Bronchial epithelial cell (primary cell): Measurements from ENCODE around the gene STAC3. TPM values are rescaled to one million over a fixed set of nuclear protein-coding genes. Genes with fewer than 3 reads are reported as not detected.

ENCODE experiments used
- DNase-seq: peaks from one replicate; pipeline ENCODE4 v3.0.0-alpha.2; 2010; ENCODE audit warnings: low read depth
- FAIRE-seq: peaks from 2 replicates; lab custom pipeline; 2011; peaks lifted over from hg19 to GRCh38; lab: Jason Lieb, UNC
- H3K27me3 ChIP-seq: 2 replicates; pipeline ENCODE4 v1.5.1; 2011; ENCODE audit warnings: low read length; ENCODE audit not compliant: control insufficient read depth, insufficient read depth
- H3K36me3 ChIP-seq: 2 replicates; pipeline ENCODE4 v1.5.1; 2011; ENCODE audit warnings: low read length; ENCODE audit not compliant: control insufficient read depth, insufficient read depth
- H3K4me3 ChIP-seq: 2 replicates; pipeline ENCODE4 v1.5.1; 2011; ENCODE audit warnings: mild to moderate bottlenecking, low read depth, low read length, control low read depth
- CTCF ChIP-seq: IDR thresholded peaks from 2 replicates; pipeline ENCODE4 v1.5.1; 2011; ENCODE audit warnings: mild to moderate bottlenecking, moderate library complexity, low read length, control low read depth, inconsistent platforms; ENCODE audit not compliant: insufficient read depth, severe bottlenecking
- total RNA-seq: library from RNA; depleted of rRNA; stranded (reverse); fragments of >200 nt; gene quantifications from 2 replicates; pipeline ENCODE4 v1.2.1, GENCODE V29; 2014

Gene STAC3
- total RNA-seq, 1 donor from 2014 or later = 0.26 TPM

GRCh38 chr12:57235017-57235727 lies 15.8 kb downstream of the STAC3 start:
- Histone ChIP-seq H3K27me3 (no peaks in the 10 kb centered on the region), H3K4me3 (no peak overlapping the region), H3K36me3 (peaks cover 38% of the 10 kb centered on the region)
- no peak for TF ChIP-seq CTCF
- no peak for FAIRE-seq
- DNase-seq = no peak

GRCh38 chr12:57234571-57235016 lies 16.4 kb downstream of the STAC3 start:
- no peak overlapping the region for H3K4me3 ChIP-seq
- no peak for FAIRE-seq
- no peak for TF ChIP-seq CTCF

GRCh38 chr12:57234233-57234570 lies 16.8 kb downstream of the STAC3 start:
- H3K36me3 ChIP-seq = peaks cover 38% of the 10 kb centered on the region
- FAIRE-seq (no peak), DNase-seq (no peak)
- H3K27me3 ChIP-seq = no peaks in the 10 kb centered on the region
- no peak overlapping the region for H3K4me3 ChIP-seq
- no peak for TF ChIP-seq CTCF

More at GRCh38 chr12:57234571-57235016, 16.4 kb downstream of the STAC3 start:
- DNase-seq = no peak
- Histone ChIP-seq H3K27me3 (no peaks in the 10 kb centered on the region), H3K36me3 (peaks cover 38% of the 10 kb centered on the region)

GRCh38 chr12:57233357-57234232 lies 17.4 kb downstream of the STAC3 start:
- no peak for TF ChIP-seq CTCF
- DNase-seq = no peak

GRCh38 chr12:57232156-57232756 lies 18.7 kb downstream of the STAC3 start:
- FAIRE-seq (no peak), DNase-seq (no peak)
- no peak for TF ChIP-seq CTCF

More at GRCh38 chr12:57233357-57234232, 17.4 kb downstream of the STAC3 start:
- Histone ChIP-seq H3K4me3 (no peak overlapping the region), H3K36me3 (peaks cover 38% of the 10 kb centered on the region), H3K27me3 (no peaks in the 10 kb centered on the region)
- no peak for FAIRE-seq

More at GRCh38 chr12:57232156-57232756, 18.7 kb downstream of the STAC3 start:
- H3K36me3 ChIP-seq = peaks cover 38% of the 10 kb centered on the region
- H3K4me3 ChIP-seq = no peak overlapping the region
- H3K27me3 ChIP-seq = no peaks in the 10 kb centered on the region
